Measurements from ENCODE around the gene EIF4H. TPM values are rescaled to one million over a fixed set of nuclear protein-coding genes. Genes with fewer than 3 reads are reported as not detected.

EIF4H gene
- total RNA-seq, 1 donor from 2014 or later, result 361 TPM

DNA sequence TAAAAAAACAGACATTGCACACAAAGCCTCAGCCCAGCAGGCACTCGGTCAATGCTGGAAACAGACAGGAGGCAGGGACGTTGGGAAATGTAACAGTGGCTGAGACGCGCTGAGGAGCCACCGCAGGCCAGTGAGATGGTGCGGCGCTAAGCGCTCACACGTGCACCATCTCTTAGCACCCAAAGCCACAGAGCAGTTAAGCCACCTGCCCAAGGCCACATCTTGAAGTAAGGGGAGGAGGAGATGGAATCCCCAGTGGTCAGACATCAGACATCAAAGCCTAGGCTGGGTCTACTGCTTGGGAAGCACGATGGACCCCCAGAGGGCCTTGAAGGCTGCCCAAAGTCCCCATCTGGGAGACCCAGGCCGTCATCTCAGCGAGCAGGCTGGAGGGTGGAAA is 51.2 kb downstream of the EIF4H start:
- H3K79me2 ChIP-seq (ENCODE audit: insufficient read depth, low read length), result no peaks in the 10 kb centered on the region
- no peaks in the 10 kb centered on the region for H3K9me3 Mint-ChIP-seq (ENCODE audit: unreplicated experiment)
- H3K4me1 Mint-ChIP-seq (ENCODE audit: low read depth, unreplicated experiment), result no peaks in the 10 kb centered on the region
- peak overlapping the region; percentile 34 for H3K27ac Mint-ChIP-seq (ENCODE audit: unreplicated experiment)
- no peaks in the 10 kb centered on the region for H3K27me3 Mint-ChIP-seq (ENCODE audit: low read depth, unreplicated experiment)
- FAIRE-seq (no peak), DNase-seq (ENCODE audit: low read depth) (no peak)
- H3K27me3 ChIP-seq (ENCODE audit: insufficient read depth, low read length), result no peaks in the 10 kb centered on the region
- H3K4me3 ChIP-seq (ENCODE audit: insufficient read depth, low read depth, low read length), result no peak overlapping the region
- H2AFZ ChIP-seq (ENCODE audit: low read depth, low read length), result no peak overlapping the region
- peaks cover 5% of the 10 kb centered on the region for H3K36me3 Mint-ChIP-seq (ENCODE audit: low read depth, unreplicated experiment)
- H3K36me3 ChIP-seq (ENCODE audit: insufficient read depth, low read length), result no peaks in the 10 kb centered on the region
- H3K4me1 ChIP-seq (ENCODE audit: insufficient read depth, low read length), result no peaks in the 10 kb centered on the region
- no peak for TF ChIP-seq EZH2 (IDR thresholded peaks at IDR 0.05; ENCODE audit: insufficient read depth, low read length)
- TF ChIP-seq, protein P1, sequence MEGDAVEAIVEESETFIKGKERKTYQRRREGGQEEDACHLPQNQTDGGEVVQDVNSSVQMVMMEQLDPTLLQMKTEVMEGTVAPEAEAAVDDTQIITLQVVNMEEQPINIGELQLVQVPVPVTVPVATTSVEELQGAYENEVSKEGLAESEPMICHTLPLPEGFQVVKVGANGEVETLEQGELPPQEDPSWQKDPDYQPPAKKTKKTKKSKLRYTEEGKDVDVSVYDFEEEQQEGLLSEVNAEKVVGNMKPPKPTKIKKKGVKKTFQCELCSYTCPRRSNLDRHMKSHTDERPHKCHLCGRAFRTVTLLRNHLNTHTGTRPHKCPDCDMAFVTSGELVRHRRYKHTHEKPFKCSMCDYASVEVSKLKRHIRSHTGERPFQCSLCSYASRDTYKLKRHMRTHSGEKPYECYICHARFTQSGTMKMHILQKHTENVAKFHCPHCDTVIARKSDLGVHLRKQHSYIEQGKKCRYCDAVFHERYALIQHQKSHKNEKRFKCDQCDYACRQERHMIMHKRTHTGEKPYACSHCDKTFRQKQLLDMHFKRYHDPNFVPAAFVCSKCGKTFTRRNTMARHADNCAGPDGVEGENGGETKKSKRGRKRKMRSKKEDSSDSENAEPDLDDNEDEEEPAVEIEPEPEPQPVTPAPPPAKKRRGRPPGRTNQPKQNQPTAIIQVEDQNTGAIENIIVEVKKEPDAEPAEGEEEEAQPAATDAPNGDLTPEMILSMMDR (IDR thresholded peaks at IDR 0.05; ENCODE audit: insufficient read depth, low read depth, low read length), result no peak
- no peaks in the 10 kb centered on the region for H3K9me3 ChIP-seq (ENCODE audit: insufficient read depth, low read depth, low read length)
- no peak overlapping the region for H3K9ac ChIP-seq (ENCODE audit: low read length)
- H4K20me1 ChIP-seq (ENCODE audit: insufficient read depth, low read length), result no peaks in the 10 kb centered on the region
- H3K27ac ChIP-seq (ENCODE audit: low read depth, low read length), result no peak overlapping the region
- no peak overlapping the region for H3K4me2 ChIP-seq (ENCODE audit: low read length)
- no peak overlapping the region for H3K4me3 Mint-ChIP-seq (ENCODE audit: unreplicated experiment)

DNA sequence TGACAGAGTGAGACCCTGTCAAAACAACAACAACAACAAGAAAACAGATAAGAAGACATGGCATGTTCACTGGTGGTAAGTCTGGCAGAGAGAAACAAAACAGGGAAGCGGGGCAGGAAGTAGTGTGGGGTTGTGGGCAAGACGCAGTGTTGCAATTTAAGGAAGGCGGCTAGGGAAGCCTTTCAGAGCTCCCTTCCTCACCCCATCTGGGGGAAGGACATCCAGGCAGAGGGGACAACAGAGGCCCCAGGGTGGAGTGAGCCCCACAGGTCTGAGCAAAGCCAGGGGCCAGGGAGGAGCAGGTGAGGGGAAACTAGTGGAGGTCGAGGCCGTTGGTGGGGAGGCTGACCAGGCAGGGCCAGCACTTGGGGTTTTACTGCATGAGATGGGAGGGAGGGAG is 52.5 kb downstream of the EIF4H start:
- H3K79me2 ChIP-seq (ENCODE audit: insufficient read depth, low read length), result no peaks in the 10 kb centered on the region
- FAIRE-seq, result no peak
- H3K4me1 ChIP-seq (ENCODE audit: insufficient read depth, low read length), result no peaks in the 10 kb centered on the region

More for the DNA sequence above, 52.5 kb downstream of the EIF4H start:
- Mint-ChIP-seq H3K27ac (ENCODE audit: unreplicated experiment) (no peak overlapping the region), H3K36me3 (ENCODE audit: low read depth, unreplicated experiment) (peaks cover 5% of the 10 kb centered on the region), H3K4me1 (ENCODE audit: low read depth, unreplicated experiment) (no peaks in the 10 kb centered on the region), H3K27me3 (ENCODE audit: low read depth, unreplicated experiment) (no peaks in the 10 kb centered on the region), H3K9me3 (ENCODE audit: unreplicated experiment) (no peaks in the 10 kb centered on the region), H3K4me3 (ENCODE audit: unreplicated experiment) (no peak overlapping the region)
- Histone ChIP-seq H4K20me1 (ENCODE audit: insufficient read depth, low read length) (no peaks in the 10 kb centered on the region), H3K4me3 (ENCODE audit: insufficient read depth, low read depth, low read length) (no peak overlapping the region), H3K4me2 (ENCODE audit: low read length) (no peak overlapping the region), H3K27me3 (ENCODE audit: insufficient read depth, low read length) (no peaks in the 10 kb centered on the region), H3K36me3 (ENCODE audit: insufficient read depth, low read length) (peaks cover 7% of the 10 kb centered on the region), H2AFZ (ENCODE audit: low read depth, low read length) (no peak overlapping the region), H3K9ac (ENCODE audit: low read length) (no peak overlapping the region), H3K27ac (ENCODE audit: low read depth, low read length) (no peak overlapping the region), H3K9me3 (ENCODE audit: insufficient read depth, low read depth, low read length) (no peaks in the 10 kb centered on the region)
- no peak for TF ChIP-seq EZH2 (IDR thresholded peaks at IDR 0.05; ENCODE audit: insufficient read depth, low read length)
- TF ChIP-seq, protein P1 (IDR thresholded peaks at IDR 0.05; ENCODE audit: insufficient read depth, low read depth, low read length), result no peak
- no peak for DNase-seq (ENCODE audit: low read depth)
